ENCODE results near the gene CDH4.
"Not testable (repeated sequence)": the region's sequence is repeated elsewhere in the genome, so short reads cannot be mapped to it uniquely, and the experiment has no call there.

CDH4 gene

GRCh38 chr20:61451953-61452352, 199.9 kb downstream of the CDH4 start:
- H3K23ac ChIP-seq (ENCODE audit: low read length): no peak overlapping the region
- no peaks in the 10 kb centered on the region for H3K9me3 ChIP-seq (ENCODE audit: insufficient read depth, low read depth, low read length)
- no peak overlapping the region for H3K9ac ChIP-seq (ENCODE audit: low read length)
- no peaks in the 10 kb centered on the region for H3K36me3 ChIP-seq (ENCODE audit: control insufficient read depth in 1 of 2, insufficient read depth in 2 of 2, low read length in 2 of 2)
- H3K79me2 ChIP-seq (ENCODE audit: control insufficient read depth, insufficient read depth, low read length, poor library complexity): no peaks in the 10 kb centered on the region
- H3K27ac ChIP-seq (ENCODE audit: low read depth, low read length): no peak overlapping the region
- no peak overlapping the region for H3K14ac ChIP-seq (ENCODE audit: low read length)
- no peak overlapping the region for H2AFZ ChIP-seq (ENCODE audit: insufficient read depth, low read length, poor library complexity)
- H3K4ac ChIP-seq (ENCODE audit: low read depth, low read length): no peak overlapping the region
- H3K27me3 ChIP-seq (ENCODE audit: insufficient read depth, low read length): no peaks in the 10 kb centered on the region
- no CpG with 5 or more reads among the region's 8 CpGs for WGBS (ENCODE audit: extremely low coverage, insufficient coverage, insufficient read length)
- no peak overlapping the region for H2BK12ac ChIP-seq (ENCODE audit: low read length)
- no peaks in the 10 kb centered on the region for H3K79me1 ChIP-seq (ENCODE audit: low read length)
- H3K4me2 ChIP-seq (ENCODE audit: low read length): no peak overlapping the region
- no peak overlapping the region for H2BK120ac ChIP-seq (ENCODE audit: insufficient read depth, low read length, poor library complexity)
- no peaks in the 10 kb centered on the region for H3K4me1 ChIP-seq (ENCODE audit: control insufficient read depth in 1 of 2, insufficient read depth in 2 of 2, low read length in 2 of 2)
- H4K12ac ChIP-seq (ENCODE audit: low read depth, low read length): no peak overlapping the region
- no peak for DNase-seq
- H4K91ac ChIP-seq (ENCODE audit: low read depth, low read length): no peak overlapping the region
- H2BK5ac ChIP-seq (ENCODE audit: low read depth, low read length, poor library complexity): no peak overlapping the region
- H3K18ac ChIP-seq (ENCODE audit: low read length): no peak overlapping the region
- H4K8ac ChIP-seq (ENCODE audit: low read depth, low read length): no peak overlapping the region
- no peak overlapping the region for H3K4me3 ChIP-seq (ENCODE audit: low read depth, low read length)
- H2AK5ac ChIP-seq (ENCODE audit: low read length): no peak overlapping the region

GRCh38 chr20:61453219-61453618, 201.2 kb downstream of the CDH4 start:
- Histone ChIP-seq H3K27me3 (ENCODE audit: insufficient read depth, low read length) (no peaks in the 10 kb centered on the region), H2BK12ac (ENCODE audit: low read length) (no peak overlapping the region), H3K9ac (ENCODE audit: low read length) (no peak overlapping the region), H3K4me2 (ENCODE audit: low read length) (no peak overlapping the region), H2BK5ac (ENCODE audit: low read depth, low read length, poor library complexity) (no peak overlapping the region), H4K12ac (ENCODE audit: low read depth, low read length) (no peak overlapping the region), H3K4ac (ENCODE audit: low read depth, low read length) (no peak overlapping the region), H2BK120ac (ENCODE audit: insufficient read depth, low read length, poor library complexity) (no peak overlapping the region), H3K79me1 (ENCODE audit: low read length) (no peaks in the 10 kb centered on the region), H3K18ac (ENCODE audit: low read length) (no peak overlapping the region), H3K4me1 (ENCODE audit: control insufficient read depth in 1 of 2, insufficient read depth in 2 of 2, low read length in 2 of 2) (no peaks in the 10 kb centered on the region), H2AFZ (ENCODE audit: insufficient read depth, low read length, poor library complexity) (no peak overlapping the region), H4K8ac (ENCODE audit: low read depth, low read length) (no peak overlapping the region), H2AK5ac (ENCODE audit: low read length) (no peak overlapping the region), H3K79me2 (ENCODE audit: control insufficient read depth, insufficient read depth, low read length, poor library complexity) (no peaks in the 10 kb centered on the region), H3K4me3 (ENCODE audit: low read depth, low read length) (no peak overlapping the region), H3K14ac (ENCODE audit: low read length) (no peak overlapping the region), H3K36me3 (ENCODE audit: control insufficient read depth in 1 of 2, insufficient read depth in 2 of 2, low read length in 2 of 2) (no peaks in the 10 kb centered on the region), H4K91ac (ENCODE audit: low read depth, low read length) (no peak overlapping the region), H3K27ac (ENCODE audit: low read depth, low read length) (no peak overlapping the region), H3K23ac (ENCODE audit: low read length) (no peak overlapping the region), H3K9me3 (ENCODE audit: insufficient read depth, low read depth, low read length) (peaks cover 10% of the 10 kb centered on the region)
- no peak for DNase-seq
- WGBS (ENCODE audit: extremely low coverage, insufficient coverage, insufficient read length): no CpG with 5 or more reads among the region's 7 CpGs

GRCh38 chr20:61453623-61454022, 201.6 kb downstream of the CDH4 start:
- H3K27ac ChIP-seq (ENCODE audit: low read depth, low read length); H4K12ac ChIP-seq (ENCODE audit: low read depth, low read length); H3K27me3 ChIP-seq (ENCODE audit: insufficient read depth, low read length); H2BK12ac ChIP-seq (ENCODE audit: low read length); H3K79me1 ChIP-seq (ENCODE audit: low read length); H3K36me3 ChIP-seq (ENCODE audit: control insufficient read depth in 1 of 2, insufficient read depth in 2 of 2, low read length in 2 of 2); H3K4me3 ChIP-seq (ENCODE audit: low read depth, low read length); H2BK120ac ChIP-seq (ENCODE audit: insufficient read depth, low read length, poor library complexity); H3K18ac ChIP-seq (ENCODE audit: low read length); H3K4ac ChIP-seq (ENCODE audit: low read depth, low read length); H3K23ac ChIP-seq (ENCODE audit: low read length); H3K79me2 ChIP-seq (ENCODE audit: control insufficient read depth, insufficient read depth, low read length, poor library complexity); H2AFZ ChIP-seq (ENCODE audit: insufficient read depth, low read length, poor library complexity); H4K8ac ChIP-seq (ENCODE audit: low read depth, low read length); H3K9ac ChIP-seq (ENCODE audit: low read length); DNase-seq; H3K4me1 ChIP-seq (ENCODE audit: control insufficient read depth in 1 of 2, insufficient read depth in 2 of 2, low read length in 2 of 2); H3K14ac ChIP-seq (ENCODE audit: low read length); H2BK5ac ChIP-seq (ENCODE audit: low read depth, low read length, poor library complexity); H3K4me2 ChIP-seq (ENCODE audit: low read length); H4K91ac ChIP-seq (ENCODE audit: low read depth, low read length); H2AK5ac ChIP-seq (ENCODE audit: low read length): not testable (repeated sequence)
- no CpG with 5 or more reads among the region's 3 CpGs for WGBS (ENCODE audit: extremely low coverage, insufficient coverage, insufficient read length)
- peaks cover 11% of the 10 kb centered on the region for H3K9me3 ChIP-seq (ENCODE audit: insufficient read depth, low read depth, low read length)

- Histone ChIP-seq H3K23ac (ENCODE audit: low read length) (no peak overlapping the region), H3K36me3 (ENCODE audit: control insufficient read depth in 1 of 2, insufficient read depth in 2 of 2, low read length in 2 of 2) (no peaks in the 10 kb centered on the region), H2BK120ac (ENCODE audit: insufficient read depth, low read length, poor library complexity) (no peak overlapping the region), H3K18ac (ENCODE audit: low read length) (no peak overlapping the region), H3K14ac (ENCODE audit: low read length) (no peak overlapping the region), H4K8ac (ENCODE audit: low read depth, low read length) (no peak overlapping the region), H3K4me3 (ENCODE audit: low read depth, low read length) (no peak overlapping the region), H2BK12ac (ENCODE audit: low read length) (no peak overlapping the region), H2AFZ (ENCODE audit: insufficient read depth, low read length, poor library complexity) (no peak overlapping the region), H3K4ac (ENCODE audit: low read depth, low read length) (no peak overlapping the region), H3K27me3 (ENCODE audit: insufficient read depth, low read length) (no peaks in the 10 kb centered on the region), H3K27ac (ENCODE audit: low read depth, low read length) (no peak overlapping the region), H2BK5ac (ENCODE audit: low read depth, low read length, poor library complexity) (no peak overlapping the region), H3K4me1 (ENCODE audit: control insufficient read depth in 1 of 2, insufficient read depth in 2 of 2, low read length in 2 of 2) (no peaks in the 10 kb centered on the region), H3K9me3 (ENCODE audit: insufficient read depth, low read depth, low read length) (peaks cover 11% of the 10 kb centered on the region), H3K79me1 (ENCODE audit: low read length) (no peaks in the 10 kb centered on the region), H4K12ac (ENCODE audit: low read depth, low read length) (no peak overlapping the region), H3K9ac (ENCODE audit: low read length) (no peak overlapping the region), H3K79me2 (ENCODE audit: control insufficient read depth, insufficient read depth, low read length, poor library complexity) (no peaks in the 10 kb centered on the region), H3K4me2 (ENCODE audit: low read length) (no peak overlapping the region), H4K91ac (ENCODE audit: low read depth, low read length) (no peak overlapping the region), H2AK5ac (ENCODE audit: low read length) (no peak overlapping the region)
- no CpG with 5 or more reads among the region's 9 CpGs for WGBS (ENCODE audit: extremely low coverage, insufficient coverage, insufficient read length)
- no peak for DNase-seq
Observed at GRCh38 chr20:61454053-61454452, 202.0 kb downstream of the CDH4 start.
